Esophagus (tissue), 2 donors: Measurements from ENCODE around the gene SDF4. TPM values are rescaled to one million over a fixed set of nuclear protein-coding genes. Genes with fewer than 3 reads are reported as not detected.

Experiments
- H3K27ac ChIP-seq, 2 donors: one replicate each; pipeline ENCODE4 v1.5.1; 2013; ENCODE audit warnings: low read depth in 2 of 2, mild to moderate bottlenecking in 2 of 2, inconsistent platforms in 1 of 2, low read length in 1 of 2, moderate library complexity in 1 of 2
- H3K27me3 ChIP-seq, 2 donors: one replicate each; pipeline ENCODE4 v1.6.1; 2013; ENCODE audit warnings: low read length in 2 of 2, control low read depth in 1 of 2, mild to moderate bottlenecking in 1 of 2; ENCODE audit not compliant: insufficient read depth in 2 of 2, control insufficient read depth in 1 of 2
- H3K36me3 ChIP-seq, 2 donors: one replicate each; pipeline ENCODE4 v1.6.1; 2013; ENCODE audit warnings: low read length in 1 of 2; ENCODE audit not compliant: control insufficient read depth in 2 of 2, insufficient read depth in 2 of 2
- H3K4me1 ChIP-seq, 2 donors: one replicate each; pipeline ENCODE4 v1.6.1; 2013; ENCODE audit warnings: low read length in 1 of 2; ENCODE audit not compliant: control insufficient read depth in 2 of 2, insufficient read depth in 2 of 2
- H3K4me3 ChIP-seq, 2 donors: one replicate each; pipeline ENCODE4 v1.5.1; 2013; ENCODE audit warnings: low read length in 2 of 2, mild to moderate bottlenecking in 2 of 2, low read depth in 1 of 2, moderate library complexity in 1 of 2
- H3K9me3 ChIP-seq, 2 donors: one replicate each; pipeline ENCODE4 v1.6.1; 2013; ENCODE audit warnings: mild to moderate bottlenecking in 2 of 2, low read depth in 1 of 2, low read length in 1 of 2, moderate library complexity in 1 of 2; ENCODE audit not compliant: control insufficient read depth in 2 of 2, insufficient read depth in 1 of 2
- WGBS, 2 donors: extraction: QIAGEN DNeasy Blood & Tissue Kit; methylation state at CpG; one replicate each; pipeline ENCODE4 v1.1.7; 2013; 5-methylcytosine and 5-hydroxymethylcytosine counted together
- polyA plus RNA-seq, 2 donors: library from polyadenylated mRNA; stranded (reverse); fragments of 200-250 nt; gene quantifications; one replicate each; pipeline ENCODE4 v1.2.3, GENCODE V29; 2013
- donor health status: healthy with polysubstance abuse.
- donor health status: Bipolar disorder and iron deficiency.

The SDF4 gene
- polyA plus RNA-seq, 2 donors = 43.9 to 68.0 TPM

DNA sequence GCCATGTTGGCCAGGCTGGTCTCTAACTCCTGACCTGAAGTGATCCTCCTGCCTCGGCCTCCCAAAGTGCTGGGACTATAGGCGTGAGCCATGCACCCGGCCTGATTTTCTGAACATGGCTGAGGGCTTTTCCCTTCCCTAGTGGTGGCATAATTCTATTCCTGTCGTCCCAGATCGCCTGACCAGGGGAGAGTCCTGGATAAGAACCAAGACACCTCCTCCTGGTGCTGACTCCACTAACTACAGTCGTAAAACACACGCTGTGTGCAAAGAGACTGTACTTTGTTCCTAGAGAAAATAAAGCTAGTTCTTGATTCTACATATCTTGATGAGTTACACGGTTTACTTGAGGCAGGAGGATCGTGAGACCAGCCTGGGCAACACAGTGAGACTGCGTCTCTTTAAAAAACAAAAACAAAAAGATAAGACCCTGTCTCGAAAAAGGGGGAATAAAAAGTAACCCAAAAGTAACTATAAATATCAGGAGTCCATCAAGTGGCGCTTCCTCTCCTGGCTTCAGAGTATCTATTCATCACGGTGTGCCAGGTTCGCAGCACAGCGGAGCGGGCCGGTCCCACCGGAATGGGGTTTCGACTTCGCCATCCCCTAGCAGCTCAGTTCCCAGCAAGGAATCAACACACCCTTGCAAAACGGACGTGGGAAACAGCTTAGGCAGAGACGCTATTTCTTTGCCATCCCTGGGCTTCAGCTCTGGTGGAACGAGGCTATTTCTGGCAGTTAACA is 973 bp downstream of the SDF4 start:
- no peaks in the 10 kb centered on the region for H3K27me3 ChIP-seq
- H3K9me3 ChIP-seq = no peaks in the 10 kb centered on the region
- peak overlapping the region; percentile 89 to 97 for H3K27ac ChIP-seq
- H3K4me3 ChIP-seq = peak overlapping the region; percentile 88 to 91
- 12% methylated on average over 24 of the region's 24 CpGs for WGBS, 2 donors
- H3K4me1 ChIP-seq = peaks cover 4 to 29% of the 10 kb centered on the region in 2 donors
- H3K36me3 ChIP-seq = peaks cover 9 to 33% of the 10 kb centered on the region in 2 donors

DNA sequence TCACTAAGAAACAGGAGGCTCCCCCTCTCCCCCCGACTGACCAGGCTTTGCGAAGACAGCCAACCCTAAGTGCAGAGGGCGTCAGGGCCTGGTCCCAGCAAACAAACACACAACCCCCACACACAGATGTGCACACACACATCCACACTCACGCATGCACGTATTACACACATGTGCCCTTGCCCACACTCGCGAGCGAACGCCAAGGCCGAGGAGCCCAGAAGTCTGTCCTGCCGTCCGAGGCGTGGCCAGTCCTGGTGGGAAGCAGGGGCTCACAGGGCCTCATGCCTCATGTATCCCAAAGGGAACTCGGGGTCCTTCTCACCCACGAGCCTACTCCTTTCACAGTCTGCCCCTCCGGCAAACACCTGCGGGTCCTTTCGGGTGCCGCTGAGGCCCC is 2.0 kb downstream of the SDF4 start:
- Histone ChIP-seq H3K9me3 (no peaks in the 10 kb centered on the region), H3K27me3 (no peaks in the 10 kb centered on the region), H3K4me1 (peaks cover 8 to 39% of the 10 kb centered on the region in 2 donors), H3K36me3 (peaks cover 12 to 41% of the 10 kb centered on the region in 2 donors), H3K27ac (no peak overlapping the region), H3K4me3 (no peak overlapping the region)
- 90 to 93% methylated on average over 19 of the region's 19 CpGs for WGBS, 2 donors

DNA sequence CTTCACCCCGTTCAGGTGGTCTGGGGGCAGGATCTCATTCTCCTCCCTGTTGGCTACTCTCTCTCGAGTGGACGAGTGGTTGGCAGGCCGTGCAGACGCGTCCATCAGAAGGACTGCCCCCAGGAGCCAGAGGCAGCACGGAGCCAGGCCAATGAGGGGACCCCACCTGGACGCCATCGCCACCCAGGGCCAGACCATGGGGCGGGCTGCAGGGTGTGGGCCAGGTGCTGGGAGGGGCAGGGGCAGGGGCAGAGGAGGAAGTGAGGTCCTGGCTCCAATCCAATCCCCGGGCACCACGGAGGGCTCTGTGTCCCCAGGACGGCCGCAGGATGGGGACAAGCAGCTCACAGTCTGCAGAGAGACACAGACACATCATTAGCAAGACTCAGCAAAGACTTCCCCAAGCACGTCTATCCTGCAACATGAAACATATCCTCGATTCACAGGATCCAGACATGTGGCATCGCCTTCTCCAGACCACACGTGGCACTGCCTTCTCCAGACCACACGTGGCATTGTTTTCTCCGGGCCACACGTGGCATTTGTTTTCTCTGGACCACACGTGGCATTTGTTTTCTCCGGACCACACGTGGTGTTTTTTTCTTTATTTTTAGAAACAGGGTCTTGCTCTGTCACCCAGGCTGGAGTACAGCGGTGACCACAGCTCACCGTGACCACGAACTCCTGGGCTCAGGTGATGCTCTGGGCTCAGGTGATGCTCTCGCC is 3.0 kb downstream of the SDF4 start:
- Histone ChIP-seq H3K9me3 (no peaks in the 10 kb centered on the region), H3K36me3 (peaks cover 12 to 47% of the 10 kb centered on the region in 2 donors), H3K27me3 (no peaks in the 10 kb centered on the region), H3K4me1 (peaks cover 8 to 39% of the 10 kb centered on the region in 2 donors), H3K27ac (no peak overlapping the region), H3K4me3 (no peak overlapping the region)
- 87 to 89% methylated on average over 28 of the region's 28 CpGs for WGBS, 2 donors

DNA sequence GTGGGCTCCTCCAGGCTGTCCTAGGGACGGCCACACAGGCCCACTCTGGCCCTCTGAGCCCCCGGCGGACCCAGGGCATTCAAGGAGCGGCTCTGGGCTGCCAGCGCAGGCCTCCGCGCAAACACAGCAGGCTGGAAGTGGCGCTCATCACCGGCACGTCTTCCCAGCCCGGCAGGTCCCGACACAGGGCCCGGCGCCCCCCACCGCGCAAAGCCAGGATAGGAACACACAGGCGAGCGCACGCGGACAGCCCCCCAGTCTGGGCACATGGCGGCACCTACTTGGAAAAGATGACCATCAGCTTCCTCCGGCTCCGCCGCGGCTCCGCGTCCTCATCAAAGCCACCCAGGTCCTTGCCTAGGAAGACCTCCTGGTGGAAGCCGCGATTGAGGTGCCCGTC is 3.6 kb downstream of the SDF4 start:
- no peaks in the 10 kb centered on the region for H3K9me3 ChIP-seq
- H3K4me1 ChIP-seq = peaks cover 8 to 37% of the 10 kb centered on the region in 2 donors
- no peak overlapping the region for H3K4me3 ChIP-seq
- H3K27me3 ChIP-seq = no peaks in the 10 kb centered on the region
- peaks cover 12 to 51% of the 10 kb centered on the region in 2 donors for H3K36me3 ChIP-seq
- whole genome bisulfite sequencing, 2 donors = 95 to 97% methylated on average over 30 of the region's 30 CpGs
- H3K27ac ChIP-seq = no peak overlapping the region

DNA sequence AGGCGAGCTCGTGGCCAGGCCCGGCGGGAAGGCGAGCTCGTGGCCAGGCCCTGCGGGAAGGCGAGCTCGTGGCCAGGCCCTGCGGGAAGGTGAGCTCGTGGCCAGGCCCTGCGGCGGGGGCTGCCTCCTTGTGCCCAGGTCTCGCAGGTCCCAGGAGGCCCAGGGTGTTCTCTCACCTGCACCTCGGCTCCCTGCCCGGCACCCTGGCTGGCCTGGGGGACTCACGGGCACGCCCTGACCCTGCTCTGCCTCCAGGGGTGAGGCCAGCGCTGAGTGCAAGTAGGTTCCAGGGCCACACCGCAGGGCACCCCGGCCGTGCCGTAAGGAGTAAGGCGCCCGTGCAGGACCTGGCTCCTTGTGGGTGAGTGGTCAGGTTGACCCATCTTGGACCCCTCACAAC is 4.4 kb downstream of the SDF4 start:
- H3K9me3 ChIP-seq = peaks cover 0 to 3% of the 10 kb centered on the region in 2 donors
- peaks cover 6 to 32% of the 10 kb centered on the region in 2 donors for H3K4me1 ChIP-seq
- peaks cover 15 to 59% of the 10 kb centered on the region in 2 donors for H3K36me3 ChIP-seq
- WGBS, 2 donors = 93 to 95% methylated on average over 19 to 25 of the region's 25 CpGs
- no peak overlapping the region for H3K27ac ChIP-seq
- H3K4me3 ChIP-seq = no peak overlapping the region
- no peaks in the 10 kb centered on the region for H3K27me3 ChIP-seq

DNA sequence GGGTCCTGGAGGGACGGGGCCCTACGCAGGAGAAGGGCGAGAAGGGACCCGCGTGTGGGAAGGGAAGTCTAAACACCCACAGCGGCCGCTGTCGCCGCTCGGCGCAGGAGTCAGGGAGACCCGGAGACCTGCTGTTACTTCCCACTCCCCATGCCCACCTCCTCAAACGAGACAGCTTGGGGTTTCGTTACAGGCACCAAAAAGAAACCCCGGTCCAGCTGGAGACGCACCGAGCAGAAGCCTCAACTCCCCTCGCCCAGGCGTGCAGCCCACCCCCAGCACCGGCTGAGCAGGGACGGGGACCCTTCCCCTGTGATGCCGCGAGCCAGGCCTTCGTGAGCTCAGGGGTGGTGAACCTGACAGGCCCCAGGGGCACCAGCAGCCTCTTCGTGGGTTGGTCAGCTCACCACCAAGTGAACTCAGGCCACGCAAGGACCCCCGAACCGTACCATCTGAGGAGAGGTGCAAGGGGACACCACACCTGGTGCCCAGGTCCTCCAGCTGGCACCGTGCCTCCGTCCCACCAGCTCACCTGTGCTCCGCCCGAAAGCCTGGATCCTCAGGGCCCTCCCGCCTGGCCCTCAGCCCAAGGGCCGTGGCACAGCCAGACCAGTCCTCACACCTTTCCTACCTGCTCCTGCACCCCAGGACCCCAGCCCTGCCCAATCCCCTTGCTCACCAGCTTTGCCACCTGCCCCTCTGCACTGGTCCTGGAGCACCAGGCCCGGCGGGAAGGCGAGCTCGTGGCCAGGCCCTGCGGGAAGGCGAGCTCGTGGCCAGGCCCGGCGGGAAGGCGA is 5.0 kb downstream of the SDF4 start:
- Histone ChIP-seq H3K9me3 (peaks cover 0 to 3% of the 10 kb centered on the region in 2 donors), H3K4me1 (peaks cover 7 to 33% of the 10 kb centered on the region in 2 donors), H3K27me3 (no peaks in the 10 kb centered on the region), H3K36me3 (peaks cover 17 to 61% of the 10 kb centered on the region in 2 donors), H3K27ac (no peak overlapping the region), H3K4me3 (no peak overlapping the region)
- 91 to 92% methylated on average over 41 to 44 of the region's 44 CpGs for WGBS, 2 donors

DNA sequence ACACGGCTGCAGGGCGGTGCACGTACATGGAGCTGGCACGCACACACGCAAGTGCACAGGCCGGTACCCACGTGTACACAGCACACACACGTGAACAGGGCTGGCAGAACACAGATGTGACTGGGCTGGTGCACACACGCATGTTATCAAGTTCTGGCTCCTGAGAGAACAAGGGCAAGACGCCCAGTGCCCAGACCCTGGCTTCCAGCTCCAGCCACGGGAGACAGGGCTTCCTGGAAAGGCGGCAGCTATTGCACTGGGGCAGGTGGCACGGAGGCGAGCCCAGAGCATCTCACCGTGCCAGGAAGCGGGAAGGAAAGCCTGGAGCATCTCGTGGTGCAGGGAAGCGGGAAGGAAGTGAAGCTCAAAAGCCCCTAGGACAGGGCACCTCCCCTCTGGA is 5.9 kb downstream of the SDF4 start:
- Histone ChIP-seq H3K4me3 (no peak overlapping the region), H3K9me3 (peaks cover 0 to 3% of the 10 kb centered on the region in 2 donors), H3K27ac (no peak overlapping the region), H3K36me3 (peaks cover 19 to 65% of the 10 kb centered on the region in 2 donors), H3K4me1 (peaks cover 7 to 33% of the 10 kb centered on the region in 2 donors), H3K27me3 (no peaks in the 10 kb centered on the region)
- WGBS, 2 donors = 72 to 79% methylated on average over 18 of the region's 18 CpGs

DNA sequence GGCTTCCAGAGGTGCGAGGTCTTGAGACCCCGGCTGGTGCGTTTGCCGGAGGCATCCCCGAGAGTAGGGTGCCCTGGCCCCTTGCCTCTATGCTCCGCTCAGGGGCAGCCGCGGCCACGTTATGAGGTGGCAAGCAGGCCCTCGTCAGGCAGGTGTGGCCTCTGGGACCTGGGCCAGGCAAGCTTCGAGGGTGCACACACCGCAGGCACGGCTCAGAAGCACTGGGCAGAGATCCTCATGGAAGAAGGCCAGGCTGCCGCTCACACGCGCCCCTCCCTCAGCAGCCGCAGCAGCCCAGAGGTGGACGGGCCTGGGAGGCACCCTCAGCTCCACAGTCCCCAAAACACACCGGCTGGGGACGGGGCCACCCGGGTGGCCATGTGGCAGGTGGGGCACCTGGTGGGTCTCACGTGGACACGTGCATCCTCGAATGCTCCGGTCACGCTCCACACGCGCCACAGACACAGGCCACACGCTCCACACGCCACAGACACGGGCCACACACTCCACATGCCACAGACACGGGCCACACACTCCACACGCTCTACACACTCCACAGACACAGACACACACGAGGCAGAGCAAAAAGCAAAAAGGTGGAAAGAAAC is 6.5 kb downstream of the SDF4 start:
- Histone ChIP-seq H3K27me3 (no peaks in the 10 kb centered on the region), H3K9me3 (peaks cover 0 to 3% of the 10 kb centered on the region in 2 donors), H3K4me1 (peaks cover 7 to 29% of the 10 kb centered on the region in 2 donors), H3K27ac (no peak overlapping the region), H3K4me3 (no peak overlapping the region), H3K36me3 (peaks cover 22 to 69% of the 10 kb centered on the region in 2 donors)
- WGBS, 2 donors = 67 to 76% methylated on average over 34 of the region's 34 CpGs

DNA sequence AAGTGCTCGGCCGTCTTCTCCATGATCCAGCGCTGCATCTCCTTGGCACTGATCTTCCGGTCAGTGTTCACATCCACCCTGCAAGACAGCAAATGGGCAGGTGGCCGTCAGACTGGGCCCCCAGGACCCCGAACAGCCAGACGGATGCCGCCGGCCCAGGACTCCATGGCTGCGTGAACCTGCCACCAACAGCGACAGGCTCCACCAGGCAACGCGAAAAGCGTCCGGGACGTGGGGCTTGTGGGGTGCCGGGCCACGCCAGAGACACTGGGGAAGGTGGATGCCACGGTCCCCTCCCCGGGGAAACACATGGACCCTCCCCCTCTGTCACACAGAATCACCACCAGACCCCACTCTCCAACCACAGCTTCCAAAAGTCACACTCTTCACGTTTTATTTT is 7.9 kb downstream of the SDF4 start:
- peaks cover 22 to 79% of the 10 kb centered on the region in 2 donors for H3K36me3 ChIP-seq
- H3K4me1 ChIP-seq = peaks cover 7 to 19% of the 10 kb centered on the region in 2 donors
- H3K9me3 ChIP-seq = peaks cover 0 to 3% of the 10 kb centered on the region in 2 donors
- WGBS, 2 donors = 93 to 98% methylated on average over 21 of the region's 21 CpGs
- no peak overlapping the region for H3K4me3 ChIP-seq
- no peak overlapping the region for H3K27ac ChIP-seq
- H3K27me3 ChIP-seq = no peaks in the 10 kb centered on the region
